Epithelial cell of proximal tubule (primary cell): ENCODE measurements around the gene HENMT1. TPM values are rescaled to one million over a fixed set of nuclear protein-coding genes. Genes with fewer than 3 reads are reported as not detected.
"Not testable (repeated sequence)": the region's sequence is repeated elsewhere in the genome, so short reads cannot be mapped to it uniquely, and the experiment has no call there.

Source experiments
- DNase-seq: peaks from one replicate; pipeline ENCODE4 v3.0.0-alpha.2; 2011; ENCODE audit warnings: low read depth
- H3K4me3 ChIP-seq: 2 replicates; pipeline ENCODE4 v1.5.1; 2011; ENCODE audit warnings: low read depth, mild to moderate bottlenecking, low read length
- total RNA-seq: library from RNA; depleted of rRNA; stranded (reverse); fragments of >200 nt; gene quantifications from 2 replicates; pipeline ENCODE4 v1.2.3, GENCODE V29; 2015
- TF ChIP-seq, protein P1 (sequence below): conservative IDR thresholded peaks from 2 replicates; pipeline ENCODE4 v1.5.1; 2012; ENCODE audit warnings: low read depth, mild to moderate bottlenecking, low read length

HENMT1 gene
- total RNA-seq, 1 donor from 2014 or later: 2.8 TPM

DNA sequence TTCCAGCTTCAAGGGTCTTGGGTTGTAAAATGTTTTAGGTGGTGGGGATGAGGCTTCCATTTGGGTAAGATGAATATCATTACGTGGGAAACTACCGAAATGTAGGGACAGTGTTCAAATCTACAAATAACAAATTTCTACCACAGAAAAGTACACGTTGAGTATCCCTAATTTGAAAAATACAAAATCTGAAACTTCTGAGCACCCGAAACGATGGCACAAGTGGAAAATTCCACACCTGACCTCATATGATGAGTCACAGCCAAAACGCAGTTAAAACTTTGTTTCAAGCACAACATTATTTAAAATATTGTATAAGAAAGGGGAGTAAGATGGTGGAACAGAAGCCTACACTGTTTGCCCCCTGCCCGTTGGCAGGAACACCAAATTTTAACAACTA lies 8.8 kb upstream of the HENMT1 start:
- no peak overlapping the region for H3K4me3 ChIP-seq
- TF ChIP-seq, protein P1, sequence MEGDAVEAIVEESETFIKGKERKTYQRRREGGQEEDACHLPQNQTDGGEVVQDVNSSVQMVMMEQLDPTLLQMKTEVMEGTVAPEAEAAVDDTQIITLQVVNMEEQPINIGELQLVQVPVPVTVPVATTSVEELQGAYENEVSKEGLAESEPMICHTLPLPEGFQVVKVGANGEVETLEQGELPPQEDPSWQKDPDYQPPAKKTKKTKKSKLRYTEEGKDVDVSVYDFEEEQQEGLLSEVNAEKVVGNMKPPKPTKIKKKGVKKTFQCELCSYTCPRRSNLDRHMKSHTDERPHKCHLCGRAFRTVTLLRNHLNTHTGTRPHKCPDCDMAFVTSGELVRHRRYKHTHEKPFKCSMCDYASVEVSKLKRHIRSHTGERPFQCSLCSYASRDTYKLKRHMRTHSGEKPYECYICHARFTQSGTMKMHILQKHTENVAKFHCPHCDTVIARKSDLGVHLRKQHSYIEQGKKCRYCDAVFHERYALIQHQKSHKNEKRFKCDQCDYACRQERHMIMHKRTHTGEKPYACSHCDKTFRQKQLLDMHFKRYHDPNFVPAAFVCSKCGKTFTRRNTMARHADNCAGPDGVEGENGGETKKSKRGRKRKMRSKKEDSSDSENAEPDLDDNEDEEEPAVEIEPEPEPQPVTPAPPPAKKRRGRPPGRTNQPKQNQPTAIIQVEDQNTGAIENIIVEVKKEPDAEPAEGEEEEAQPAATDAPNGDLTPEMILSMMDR: no peak
- no peak for DNase-seq

DNA sequence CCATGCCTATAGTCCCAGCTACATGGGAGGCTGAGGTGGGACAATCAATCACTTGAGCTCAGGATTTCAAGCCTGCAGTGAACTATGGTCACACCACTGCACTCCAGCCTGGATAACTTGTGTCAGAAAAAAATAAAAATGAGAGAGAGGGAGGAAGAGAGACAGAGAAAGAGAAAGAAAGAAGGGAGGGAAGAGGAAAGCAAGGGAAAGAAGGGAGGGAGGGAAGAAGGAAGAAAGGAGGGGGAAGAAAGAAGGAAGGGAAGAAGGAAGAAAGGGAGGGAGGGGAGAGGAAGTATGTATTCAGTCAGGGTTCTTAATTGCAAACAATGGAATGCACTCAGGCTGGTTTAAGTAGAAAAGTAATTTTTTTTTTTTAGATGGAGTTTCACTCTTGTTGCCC lies 7.9 kb upstream of the HENMT1 start:
- no peak overlapping the region for H3K4me3 ChIP-seq
- TF ChIP-seq, protein P1: no peak
- no peak for DNase-seq

DNA sequence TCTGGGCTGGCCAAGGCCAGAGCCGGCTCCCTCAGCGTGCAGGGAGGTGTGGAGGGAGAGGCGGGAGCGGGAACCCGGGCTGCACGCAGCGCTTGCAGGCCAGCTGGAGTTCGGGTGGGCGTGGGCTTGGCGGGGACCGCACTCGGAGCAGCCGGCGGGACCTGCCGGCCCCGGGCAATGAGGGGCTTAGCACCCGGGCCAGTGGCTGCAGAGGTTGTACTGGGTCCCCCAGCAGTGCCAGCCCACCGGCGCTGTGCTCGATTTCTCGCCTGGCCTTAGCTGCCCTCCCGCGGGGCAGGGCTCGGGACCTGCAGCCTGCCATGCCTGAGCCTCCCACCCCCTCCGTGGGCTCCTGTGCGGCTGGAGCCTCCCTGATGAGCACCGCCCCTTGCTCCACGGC lies 6.5 kb upstream of the HENMT1 start:
- not testable (repeated sequence) for H3K4me3 ChIP-seq, DNase-seq

DNA sequence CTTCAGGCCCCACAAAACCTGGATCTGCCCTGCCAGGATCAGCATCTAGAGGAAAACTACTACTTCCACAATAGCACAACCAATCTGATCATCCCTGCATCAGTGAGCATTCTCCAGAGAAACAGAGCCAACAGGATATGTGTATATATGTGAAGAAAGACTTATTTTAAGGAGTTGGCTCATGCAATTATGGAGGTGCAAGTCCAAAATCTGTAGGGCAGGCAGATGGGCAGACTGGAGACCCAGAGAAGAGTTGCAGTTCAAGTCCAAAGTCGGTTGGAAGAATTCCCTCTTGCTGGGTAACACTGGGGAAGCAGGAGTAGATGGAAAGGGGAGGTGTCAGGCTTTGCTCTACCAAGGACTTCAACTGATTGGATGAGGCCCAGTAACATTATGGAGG lies 4.9 kb upstream of the HENMT1 start:
- H3K4me3 ChIP-seq: no peak overlapping the region
- no peak for DNase-seq
- TF ChIP-seq, protein P1: no peak

DNA sequence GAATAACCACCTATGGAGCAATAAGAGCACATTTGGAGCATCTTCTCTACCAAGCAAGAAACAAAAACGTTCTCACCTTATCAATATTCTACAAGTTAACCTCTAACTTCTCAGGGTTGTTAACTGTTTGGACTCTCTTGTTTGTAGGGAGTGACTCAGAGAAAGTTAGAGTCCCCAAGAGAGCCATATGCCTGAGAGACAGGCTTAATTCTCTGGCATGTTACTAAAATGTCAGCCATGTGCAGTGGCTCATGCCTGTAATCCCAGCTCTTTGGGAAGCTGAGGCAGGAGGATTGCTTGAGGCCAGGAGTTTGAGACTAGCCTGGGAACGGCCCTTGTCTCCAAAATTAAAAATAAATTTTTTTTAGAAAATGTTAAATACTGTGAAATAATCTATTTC lies 4.2 kb upstream of the HENMT1 start:
- DNase-seq: no peak
- TF ChIP-seq, protein P1: no peak
- H3K4me3 ChIP-seq: no peak overlapping the region

DNA sequence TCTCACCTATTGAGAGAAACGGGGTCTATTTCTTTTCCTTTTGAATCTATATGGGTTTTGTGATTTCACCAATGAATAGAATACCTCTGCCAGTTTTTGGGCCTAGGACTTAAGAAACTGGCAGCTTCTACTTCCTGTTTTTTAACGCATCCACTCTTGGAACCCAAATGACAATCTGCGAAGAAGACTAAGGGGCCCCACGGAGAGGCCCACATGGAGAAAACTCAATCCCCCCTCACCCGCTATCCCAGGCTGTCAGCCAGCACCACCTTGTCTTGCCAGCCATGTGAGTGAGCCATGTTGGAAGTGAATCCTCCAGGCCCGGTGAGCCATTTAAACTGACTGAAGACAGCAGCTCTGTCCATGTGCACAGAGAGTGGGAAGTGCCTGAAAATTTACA lies 3.6 kb upstream of the HENMT1 start:
- no peak for DNase-seq
- TF ChIP-seq, protein P1: no peak
- H3K4me3 ChIP-seq: no peak overlapping the region

DNA sequence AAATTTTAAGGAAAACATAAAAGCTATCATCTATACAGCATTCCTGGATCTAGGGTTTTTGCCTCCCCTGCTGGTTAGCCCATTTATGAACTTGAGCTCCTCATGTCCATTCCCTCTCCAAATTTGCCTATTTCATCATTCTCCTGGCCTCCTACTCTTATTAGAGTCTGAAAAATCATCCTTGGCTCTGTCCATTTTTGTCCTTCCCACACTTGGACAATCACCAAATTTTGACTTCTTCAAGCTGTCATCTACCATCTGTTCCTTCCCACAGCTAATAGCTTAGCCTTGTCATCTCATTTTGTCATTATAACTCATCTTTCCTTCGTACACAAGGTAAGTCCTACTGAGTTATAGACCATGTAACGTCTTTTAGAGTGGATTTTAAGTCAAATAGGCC lies 2.2 kb upstream of the HENMT1 start:
- H3K4me3 ChIP-seq: no peak overlapping the region
- TF ChIP-seq, protein P1: no peak
- DNase-seq: no peak
